ENCODE data around the gene RPSA. TPM values are rescaled to one million over a fixed set of nuclear protein-coding genes. Genes with fewer than 3 reads are reported as not detected.

Gene RPSA
- total RNA-seq, 1 experiment from 2014 or later, result 1,544 TPM

DNA sequence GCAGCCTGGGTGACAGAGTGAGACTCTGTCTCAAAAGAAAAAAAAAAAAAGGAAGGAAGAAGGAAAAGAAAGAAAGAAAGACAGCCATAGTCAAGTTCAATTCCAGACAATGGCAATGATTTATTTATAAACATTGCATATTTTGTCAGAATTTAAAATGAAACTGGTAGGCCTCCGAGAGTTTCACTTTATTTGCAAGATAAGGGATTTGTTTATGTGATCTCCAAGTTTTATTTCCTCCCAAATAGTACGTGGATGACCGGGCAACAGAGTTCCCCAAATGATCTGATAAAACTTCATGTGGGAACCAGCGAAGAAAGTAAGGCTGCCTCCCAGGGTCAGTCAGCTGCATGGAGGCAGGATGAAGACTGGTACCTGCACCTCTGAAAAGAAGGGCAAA is 32.4 kb downstream of the RPSA start:
- Histone ChIP-seq H3K79me2 (ENCODE audit: low read depth) (no peaks in the 10 kb centered on the region), H3K4me3 (no peak overlapping the region), H4K20me1 (ENCODE audit: insufficient read depth) (no peaks in the 10 kb centered on the region), H3F3A (ENCODE audit: insufficient read depth, low read depth) (no peaks in the 10 kb centered on the region), H3K4me1 (replicated peaks; ENCODE audit: insufficient read depth) (no peaks in the 10 kb centered on the region), H3K36me3 (ENCODE audit: low read depth) (no peaks in the 10 kb centered on the region), H3K27me3 (ENCODE audit: insufficient read depth, low read depth) (no peaks in the 10 kb centered on the region), H2AFZ (no peak overlapping the region), H3K27ac (no peak overlapping the region), H3K9me2 (ENCODE audit: insufficient read depth) (no peaks in the 10 kb centered on the region), H3K4me2 (no peak overlapping the region), H3K9me3 (ENCODE audit: insufficient read depth, low read depth) (no peaks in the 10 kb centered on the region)
- intact Hi-C loops (cut with micrococcal nuclease; ENCODE audit: unreplicated experiment), result no loop called here
- TF ChIP-seq, protein P1, sequence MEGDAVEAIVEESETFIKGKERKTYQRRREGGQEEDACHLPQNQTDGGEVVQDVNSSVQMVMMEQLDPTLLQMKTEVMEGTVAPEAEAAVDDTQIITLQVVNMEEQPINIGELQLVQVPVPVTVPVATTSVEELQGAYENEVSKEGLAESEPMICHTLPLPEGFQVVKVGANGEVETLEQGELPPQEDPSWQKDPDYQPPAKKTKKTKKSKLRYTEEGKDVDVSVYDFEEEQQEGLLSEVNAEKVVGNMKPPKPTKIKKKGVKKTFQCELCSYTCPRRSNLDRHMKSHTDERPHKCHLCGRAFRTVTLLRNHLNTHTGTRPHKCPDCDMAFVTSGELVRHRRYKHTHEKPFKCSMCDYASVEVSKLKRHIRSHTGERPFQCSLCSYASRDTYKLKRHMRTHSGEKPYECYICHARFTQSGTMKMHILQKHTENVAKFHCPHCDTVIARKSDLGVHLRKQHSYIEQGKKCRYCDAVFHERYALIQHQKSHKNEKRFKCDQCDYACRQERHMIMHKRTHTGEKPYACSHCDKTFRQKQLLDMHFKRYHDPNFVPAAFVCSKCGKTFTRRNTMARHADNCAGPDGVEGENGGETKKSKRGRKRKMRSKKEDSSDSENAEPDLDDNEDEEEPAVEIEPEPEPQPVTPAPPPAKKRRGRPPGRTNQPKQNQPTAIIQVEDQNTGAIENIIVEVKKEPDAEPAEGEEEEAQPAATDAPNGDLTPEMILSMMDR (conservative IDR thresholded peaks at IDR 0.05), result no peak
- ChIA-PET POLR2A (ENCODE audit: unreplicated experiment) (no interaction called here), CTCF (no interaction called here)
- BruUV-seq (replicated peaks), result no TSS peak
- no peak for DNase-seq

DNA sequence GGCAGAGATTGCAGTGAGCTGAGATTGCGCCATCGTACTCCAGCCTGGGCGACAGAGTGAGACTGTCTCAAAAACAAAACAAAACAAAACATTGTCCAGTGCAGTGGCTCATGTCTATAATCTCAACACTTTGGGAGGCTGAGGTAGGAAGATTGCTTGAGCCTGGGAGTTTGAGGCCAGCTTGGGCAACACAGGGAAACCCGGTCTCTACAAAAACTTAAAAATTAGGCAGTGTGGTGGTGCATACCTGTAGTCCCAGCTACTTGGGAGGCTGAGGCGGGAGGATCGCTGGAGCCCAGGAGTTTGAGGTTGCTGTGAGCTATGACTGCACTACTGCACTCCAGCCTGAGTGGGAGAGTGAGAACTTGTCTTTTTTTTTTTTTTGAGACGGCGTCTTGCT is 33.8 kb downstream of the RPSA start:
- H3K4me1 ChIP-seq (replicated peaks; ENCODE audit: insufficient read depth), result no peaks in the 10 kb centered on the region
- H3K36me3 ChIP-seq (ENCODE audit: low read depth), result no peaks in the 10 kb centered on the region
- H3F3A ChIP-seq (ENCODE audit: insufficient read depth, low read depth), result no peaks in the 10 kb centered on the region
- intact Hi-C loops (cut with micrococcal nuclease; ENCODE audit: unreplicated experiment), result no loop called here
- no peaks in the 10 kb centered on the region for H3K9me2 ChIP-seq (ENCODE audit: insufficient read depth)
- POLR2A ChIA-PET (ENCODE audit: unreplicated experiment), result no interaction called here
- no peak overlapping the region for H3K4me3 ChIP-seq
- H4K20me1 ChIP-seq (ENCODE audit: insufficient read depth), result no peaks in the 10 kb centered on the region
- no peak overlapping the region for H3K4me2 ChIP-seq
- no peaks in the 10 kb centered on the region for H3K79me2 ChIP-seq (ENCODE audit: low read depth)
- H3K9me3 ChIP-seq (ENCODE audit: insufficient read depth, low read depth), result no peaks in the 10 kb centered on the region
- no TSS peak for BruUV-seq (replicated peaks)
- TF ChIP-seq, protein P1 (conservative IDR thresholded peaks at IDR 0.05), result no peak
- TF ChIP-seq EZH2 (IDR thresholded peaks at IDR 0.05; ENCODE audit: low read depth), result no peak
- CTCF ChIA-PET, result no interaction called here
- H3K27ac ChIP-seq, result no peak overlapping the region
- no peaks in the 10 kb centered on the region for H3K27me3 ChIP-seq (ENCODE audit: insufficient read depth, low read depth)
- no peak for DNase-seq
- H2AFZ ChIP-seq, result no peak overlapping the region

DNA sequence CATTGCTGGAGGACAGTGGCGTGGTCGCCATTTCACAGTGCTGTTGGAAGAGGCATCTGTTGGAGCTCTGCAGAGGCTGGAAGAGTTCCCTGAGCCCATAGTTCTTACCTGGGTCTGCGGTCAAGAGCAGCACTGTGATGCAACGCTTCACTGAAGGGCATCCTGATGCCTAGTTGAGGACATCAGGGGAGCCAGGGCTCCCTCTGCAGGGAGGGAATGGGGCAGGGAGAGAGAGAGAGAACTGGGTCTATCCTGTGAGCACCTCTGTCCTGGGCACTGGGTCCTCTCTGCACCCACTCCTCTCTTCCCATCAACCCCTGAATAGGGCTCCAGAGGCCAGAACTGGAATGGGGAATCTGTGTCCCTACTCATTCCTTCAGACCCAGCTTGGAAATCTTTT is 37.0 kb downstream of the RPSA start:
- no peaks in the 10 kb centered on the region for H3K4me1 ChIP-seq (replicated peaks; ENCODE audit: insufficient read depth)
- intact Hi-C loops (cut with micrococcal nuclease; ENCODE audit: unreplicated experiment), result no loop called here
- no peaks in the 10 kb centered on the region for H4K20me1 ChIP-seq (ENCODE audit: insufficient read depth)
- H3K79me2 ChIP-seq (ENCODE audit: low read depth), result no peaks in the 10 kb centered on the region
- H3K9me2 ChIP-seq (ENCODE audit: insufficient read depth), result no peaks in the 10 kb centered on the region
- no peak overlapping the region for H2AFZ ChIP-seq
- CTCF ChIA-PET, result no interaction called here
- H3K4me3 ChIP-seq, result no peak overlapping the region
- no peaks in the 10 kb centered on the region for H3F3A ChIP-seq (ENCODE audit: insufficient read depth, low read depth)
- BruUV-seq (replicated peaks), result no TSS peak
- no peak for DNase-seq
- H3K36me3 ChIP-seq (ENCODE audit: low read depth), result no peaks in the 10 kb centered on the region
- TF ChIP-seq, protein P1 (conservative IDR thresholded peaks at IDR 0.05), result no peak; the same call in 1 of the 2 replicates
- TF ChIP-seq EZH2 (IDR thresholded peaks at IDR 0.05; ENCODE audit: low read depth), result no peak
- no peak overlapping the region for H3K4me2 ChIP-seq
- POLR2A ChIA-PET (ENCODE audit: unreplicated experiment), result no interaction called here
- no peaks in the 10 kb centered on the region for H3K27me3 ChIP-seq (ENCODE audit: insufficient read depth, low read depth)
- H3K9me3 ChIP-seq (ENCODE audit: insufficient read depth, low read depth), result no peaks in the 10 kb centered on the region
- no peak overlapping the region for H3K27ac ChIP-seq
